Breast epithelium (tissue), 4 donors: Measurements from ENCODE around the gene TLE1. TPM values are rescaled to one million over a fixed set of nuclear protein-coding genes. Genes with fewer than 3 reads are reported as not detected.
"Not testable (repeated sequence)": the region's sequence is repeated elsewhere in the genome, so short reads cannot be mapped to it uniquely, and the experiment has no call there.

Source experiments
- DNase-seq, 2 donors: peaks; one replicate each; pipeline ENCODE4 v3.0.0-alpha.2; 2019; ENCODE audit warnings: low spot score in 2 of 2
- H3K27ac ChIP-seq, 2 donors: fragments of 200-600 bp; sonication (generic) in 1 of 2; one replicate each; pipeline ENCODE4 v1.5.1; 2016 to 2019; ENCODE audit warnings: mild to moderate bottlenecking in 1 of 2
- H3K27me3 ChIP-seq, 2 donors: fragments of 200-600 bp; sonication (generic) in 1 of 2; one replicate each; pipeline versions ENCODE4 v1.5.1 to v1.6.0; 2017 to 2019; ENCODE audit warnings: control low read depth in 1 of 2, mild to moderate bottlenecking in 1 of 2
- H3K36me3 ChIP-seq: fragments of 200-600 bp; one replicate; pipeline ENCODE4 v1.5.1; 2019
- H3K4me1 ChIP-seq, 2 donors: fragments of 200-600 bp; sonication (generic); one replicate each; pipeline ENCODE4 v1.5.1; 2016 to 2019; ENCODE audit warnings: control low read depth in 1 of 2
- H3K4me3 ChIP-seq, 3 donors: fragments of 200-600 bp; sonication (generic); 1 replicate in 2 of 3; 2 replicates in 1 of 3; pipeline ENCODE4 v1.5.1; 2016 to 2019; ENCODE audit warnings: mild to moderate bottlenecking in 3 of 3, moderate library complexity in 2 of 3
- H3K9me3 ChIP-seq, 2 donors: fragments of 200-600 bp; sonication (generic) in 1 of 2; one replicate each; pipeline ENCODE4 v1.5.1; 2016 to 2019; ENCODE audit warnings: control low read depth in 1 of 2
- POLR2A ChIP-seq: fragments of 450-650 bp; IDR thresholded peaks from one replicate; pipeline ENCODE4 v1.6.1; 2016; ENCODE audit warnings: antibody characterized with exemption, mild to moderate bottlenecking, moderate library complexity
- POLR2AphosphoS5 ChIP-seq, 3 donors: sonication (generic); formaldehyde crosslinking; IDR thresholded peaks; one replicate each; pipeline ENCODE4 v1.6.1; 2017; ENCODE audit warnings: antibody characterized with exemption in 3 of 3
- intact Hi-C: fragments of 100-400 bp; cut with DNase I; formaldehyde crosslinking; loops from one replicate; pipeline ENCODE4 v1.15.1; 2023; ENCODE audit warnings: low total_unique reads
- total RNA-seq, 3 donors: library from RNA; depleted of rRNA; stranded (reverse); fragments of >200 nt; gene quantifications; one replicate each; pipeline ENCODE4 v1.1.0, GENCODE V29; 2016
- TF ChIP-seq, protein P1 (sequence below), 3 donors: fragments of 450-650 bp; IDR thresholded peaks; one replicate each; pipeline ENCODE4 v1.5.1; 2016 to 2017; ENCODE audit warnings: antibody characterized with exemption in 3 of 3, mild to moderate bottlenecking in 3 of 3, moderate library complexity in 3 of 3

TLE1 gene
- total RNA-seq, 3 donors from 2014 or later, result 41.1 to 52.1 (median 47.4) TPM

DNA sequence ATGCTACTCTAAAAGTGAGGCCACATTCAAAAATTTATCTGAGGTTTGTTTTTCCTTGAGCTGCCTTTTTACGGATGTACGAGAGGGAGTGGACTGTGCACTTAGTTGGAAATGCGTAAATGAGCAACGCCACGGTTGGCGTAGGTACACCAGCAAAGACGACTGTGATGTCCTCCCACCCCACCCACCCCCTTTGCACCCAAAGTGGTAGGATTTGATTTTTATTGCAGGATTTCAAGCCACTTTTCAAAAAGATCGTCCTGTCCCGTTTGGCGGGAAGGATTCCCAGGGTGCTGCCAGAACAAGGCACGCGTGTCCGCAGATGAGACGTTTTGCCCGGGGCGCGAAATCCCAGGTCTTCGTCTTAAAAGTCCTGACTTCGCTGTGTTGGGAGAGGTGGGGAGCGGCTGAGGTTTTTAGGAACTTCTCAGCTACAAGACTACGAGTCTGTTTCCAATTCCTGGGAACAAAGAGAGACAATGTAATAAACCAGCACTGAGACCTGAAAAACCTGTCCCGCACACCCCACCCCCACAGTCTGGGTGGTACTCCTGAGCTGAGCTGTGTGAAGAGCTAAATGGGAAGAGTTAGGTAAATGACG lies 1.0 kb upstream of the TLE1 start:
- Histone ChIP-seq H3K4me1 (peaks cover 0 to 6% of the 10 kb centered on the region in 2 donors), H3K36me3 (no peaks in the 10 kb centered on the region), H3K4me3 (peak overlapping the region; percentile 80 to 90 (median 84)), H3K9me3 (no peaks in the 10 kb centered on the region), H3K27ac (peak overlapping the region; percentile 92 to 93), H3K27me3 (no peaks in the 10 kb centered on the region)
- peak; percentile 71 to 87 for DNase-seq
- TF ChIP-seq POLR2AphosphoS5 (IDR thresholded peaks at IDR 0.05) (peak in 2 of 3 donors; percentile 36 to 64), POLR2A (no peak)
- TF ChIP-seq, protein P1, sequence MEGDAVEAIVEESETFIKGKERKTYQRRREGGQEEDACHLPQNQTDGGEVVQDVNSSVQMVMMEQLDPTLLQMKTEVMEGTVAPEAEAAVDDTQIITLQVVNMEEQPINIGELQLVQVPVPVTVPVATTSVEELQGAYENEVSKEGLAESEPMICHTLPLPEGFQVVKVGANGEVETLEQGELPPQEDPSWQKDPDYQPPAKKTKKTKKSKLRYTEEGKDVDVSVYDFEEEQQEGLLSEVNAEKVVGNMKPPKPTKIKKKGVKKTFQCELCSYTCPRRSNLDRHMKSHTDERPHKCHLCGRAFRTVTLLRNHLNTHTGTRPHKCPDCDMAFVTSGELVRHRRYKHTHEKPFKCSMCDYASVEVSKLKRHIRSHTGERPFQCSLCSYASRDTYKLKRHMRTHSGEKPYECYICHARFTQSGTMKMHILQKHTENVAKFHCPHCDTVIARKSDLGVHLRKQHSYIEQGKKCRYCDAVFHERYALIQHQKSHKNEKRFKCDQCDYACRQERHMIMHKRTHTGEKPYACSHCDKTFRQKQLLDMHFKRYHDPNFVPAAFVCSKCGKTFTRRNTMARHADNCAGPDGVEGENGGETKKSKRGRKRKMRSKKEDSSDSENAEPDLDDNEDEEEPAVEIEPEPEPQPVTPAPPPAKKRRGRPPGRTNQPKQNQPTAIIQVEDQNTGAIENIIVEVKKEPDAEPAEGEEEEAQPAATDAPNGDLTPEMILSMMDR (IDR thresholded peaks at IDR 0.05), result no peak
- intact Hi-C loops, result no loop called here

DNA sequence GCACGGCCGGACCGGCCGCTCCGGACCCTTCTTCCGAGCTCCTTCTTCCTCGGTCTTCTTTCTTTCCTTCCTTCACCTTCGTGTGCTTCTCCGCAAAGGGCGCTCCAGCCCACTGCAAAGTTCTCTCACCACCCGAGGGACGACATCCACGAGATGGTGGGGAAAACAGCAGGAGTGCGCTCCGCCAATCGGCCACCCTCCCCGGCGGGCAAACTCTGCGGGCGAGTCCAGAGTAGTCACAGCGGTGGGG lies 329 bp downstream of the TLE1 start:
- H3K9me3 ChIP-seq, H3K36me3 ChIP-seq, H3K4me1 ChIP-seq, H3K27me3 ChIP-seq, intact Hi-C loops, DNase-seq: not testable (repeated sequence)
- peak overlapping the region; percentile 92 to 93 for H3K27ac ChIP-seq
- peak overlapping the region; percentile 80 to 90 (median 84) for H3K4me3 ChIP-seq

DNA sequence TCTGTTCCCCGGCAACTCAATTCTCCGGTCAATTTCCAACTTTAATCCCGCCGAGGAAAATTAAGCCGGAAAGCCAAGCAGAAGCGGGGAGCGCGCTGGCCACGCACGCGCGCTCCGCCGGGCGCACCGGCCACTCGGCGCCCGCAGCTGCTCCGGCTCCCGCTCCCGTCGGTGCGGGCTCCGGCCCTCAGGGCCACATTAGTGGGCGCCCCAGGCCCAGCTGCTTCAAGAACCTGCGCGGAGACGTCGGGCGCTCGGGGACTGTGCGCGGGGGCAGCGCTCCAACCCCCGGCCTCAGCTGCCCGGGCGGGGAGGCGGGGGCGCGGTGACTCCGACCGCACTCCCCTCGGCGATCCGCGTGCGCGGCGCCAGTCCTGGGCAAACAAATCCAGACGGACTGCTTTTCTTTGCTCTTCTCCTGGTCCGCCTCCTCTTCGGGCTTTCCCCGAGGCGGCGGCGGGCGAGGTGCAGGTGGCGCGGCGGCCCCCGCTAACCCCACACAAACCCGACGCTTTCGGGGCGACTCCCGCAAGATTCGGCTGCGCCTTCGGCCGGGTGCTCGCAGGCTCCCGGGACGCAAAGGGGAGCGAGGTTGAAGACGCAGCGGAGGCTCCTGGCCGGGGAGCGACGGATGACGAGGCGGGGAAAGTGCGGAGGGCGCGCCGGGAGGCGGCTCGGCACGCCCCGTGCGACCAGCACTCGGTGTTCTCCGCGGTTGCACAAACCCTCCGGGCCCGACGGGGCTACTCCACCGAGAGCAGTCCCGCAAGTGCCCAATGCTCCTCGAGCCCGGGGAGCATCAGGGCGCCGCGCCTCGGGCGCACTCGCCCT lies 870 bp downstream of the TLE1 start:
- intact Hi-C loops, H3K27me3 ChIP-seq, H3K9me3 ChIP-seq, H3K4me1 ChIP-seq, H3K36me3 ChIP-seq: not testable (repeated sequence)
- peak overlapping the region; percentile 92 to 93 for H3K27ac ChIP-seq
- TF ChIP-seq POLR2AphosphoS5 (IDR thresholded peaks at IDR 0.05), result peak in 2 of 3 donors; percentile 20 to 33
- H3K4me3 ChIP-seq, result peak overlapping the region; percentile 80 to 90 (median 84)
- DNase-seq, result peak; percentile 40 to 60

DNA sequence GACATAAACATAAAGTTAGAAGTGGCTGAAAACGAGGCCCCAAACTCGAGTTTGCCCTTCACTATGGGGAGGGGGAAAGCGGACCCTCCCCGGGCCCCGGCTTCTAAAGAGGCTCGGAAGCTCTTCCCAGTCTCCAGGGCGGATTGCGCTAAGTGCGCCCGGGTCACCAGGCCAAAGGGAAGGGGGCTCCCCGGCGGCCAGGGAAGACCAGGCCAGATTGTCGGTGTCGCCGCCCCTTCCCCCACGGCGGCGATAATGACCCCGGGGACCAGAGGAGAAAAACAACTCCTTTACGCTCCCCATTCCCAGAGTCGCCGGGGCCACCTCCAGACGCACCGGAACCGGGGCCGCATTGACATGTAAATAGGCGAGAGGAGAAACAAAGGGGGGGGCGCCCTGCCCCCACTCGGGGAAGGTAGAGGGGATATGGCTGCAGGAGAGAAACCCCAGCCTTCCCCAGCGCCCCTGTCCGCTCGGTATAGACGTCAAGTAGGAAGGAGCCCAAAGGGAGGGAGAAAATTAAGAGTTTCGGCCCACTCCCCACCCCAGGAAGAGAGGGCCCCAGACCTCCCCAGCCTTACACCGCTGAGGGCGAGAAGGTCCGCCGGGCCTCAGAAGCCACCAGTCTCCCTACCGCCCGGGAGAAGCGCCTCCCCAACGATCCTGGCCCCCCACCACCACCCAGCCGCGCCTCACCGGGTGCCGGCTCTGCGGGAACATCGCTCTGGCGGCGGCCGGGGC lies 1.7 kb downstream of the TLE1 start:
- Histone ChIP-seq H3K27ac (peak overlapping the region; percentile 92 to 93), H3K4me3 (peak overlapping the region; percentile 80 to 90 (median 84)), H3K27me3 (no peaks in the 10 kb centered on the region), H3K9me3 (no peaks in the 10 kb centered on the region), H3K4me1 (peaks cover 0 to 14% of the 10 kb centered on the region in 2 donors), H3K36me3 (no peaks in the 10 kb centered on the region)
- TF ChIP-seq, protein P1 (IDR thresholded peaks at IDR 0.05), result no peak
- TF ChIP-seq POLR2A (no peak), POLR2AphosphoS5 (IDR thresholded peaks at IDR 0.05) (no peak)
- DNase-seq, result peak; percentile 42 to 56
- intact Hi-C loops, result no loop called here

DNA sequence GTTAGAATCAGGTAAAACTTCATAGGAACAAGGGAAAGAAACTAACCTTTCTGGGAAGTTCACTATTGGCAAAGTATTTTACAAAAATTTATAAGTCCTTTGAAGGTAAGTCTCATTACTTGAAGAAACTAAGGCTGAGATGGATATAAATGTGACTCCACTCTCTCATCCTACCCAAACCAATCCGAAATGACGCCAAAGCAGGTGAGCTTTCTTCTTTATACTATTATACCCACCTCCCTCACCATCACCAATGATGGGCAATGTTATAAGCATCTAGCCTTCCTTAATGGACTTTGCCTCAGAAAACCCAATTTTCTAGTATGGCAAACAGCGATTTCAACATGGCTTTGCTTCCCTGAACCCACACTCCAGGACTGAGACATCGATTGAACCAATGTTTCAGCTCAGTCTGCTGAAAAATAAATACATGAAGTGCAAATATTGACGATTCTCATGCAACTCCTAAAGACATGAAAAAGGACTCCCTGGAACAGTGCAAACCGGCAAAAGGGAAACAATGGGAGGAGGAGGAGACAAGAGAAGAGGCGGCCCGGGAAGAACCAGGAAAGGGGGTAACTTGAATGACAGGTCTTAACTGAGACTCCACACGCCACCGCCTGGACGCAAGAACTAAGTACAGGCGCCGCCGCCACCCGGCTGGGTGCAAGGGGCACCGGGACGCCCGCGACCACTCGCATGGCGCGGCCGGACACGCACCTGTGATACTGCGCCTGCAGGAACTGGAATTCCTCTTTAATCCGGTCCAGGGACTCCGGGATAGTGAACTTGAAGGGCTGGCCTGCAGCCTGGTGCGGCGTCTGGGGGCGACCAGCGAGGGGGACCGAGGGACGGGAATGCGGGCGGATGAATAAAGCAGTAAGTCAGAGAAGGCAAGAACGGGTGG lies 2.5 kb downstream of the TLE1 start:
- DNase-seq, result peak; percentile 82 to 86
- H3K4me3 ChIP-seq, result peak overlapping the region; percentile 80 to 90 (median 84)
- no peaks in the 10 kb centered on the region for H3K27me3 ChIP-seq
- H3K4me1 ChIP-seq, result peaks cover 0 to 14% of the 10 kb centered on the region in 2 donors
- TF ChIP-seq POLR2AphosphoS5 (IDR thresholded peaks at IDR 0.05) (peak in 2 of 3 donors; percentile 23 to 36), POLR2A (no peak)
- TF ChIP-seq, protein P1 (IDR thresholded peaks at IDR 0.05), result peak; percentile 66 to 79 (median 78)
- no peaks in the 10 kb centered on the region for H3K36me3 ChIP-seq
- no peaks in the 10 kb centered on the region for H3K9me3 ChIP-seq
- H3K27ac ChIP-seq, result peak overlapping the region; percentile 92 to 93
- intact Hi-C loops, result no loop called here
